Amniotic stem cell (primary cell): ENCODE data around the gene HSPA9.
"Not testable (repeated sequence)": the region's sequence is repeated elsewhere in the genome, so short reads cannot be mapped to it uniquely, and the experiment has no call there.

Experiments used
- DNase-seq: peaks from one replicate; lab custom pipeline; 2025; lab: John Stamatoyannopoulos, UW

Gene HSPA9

DNA sequence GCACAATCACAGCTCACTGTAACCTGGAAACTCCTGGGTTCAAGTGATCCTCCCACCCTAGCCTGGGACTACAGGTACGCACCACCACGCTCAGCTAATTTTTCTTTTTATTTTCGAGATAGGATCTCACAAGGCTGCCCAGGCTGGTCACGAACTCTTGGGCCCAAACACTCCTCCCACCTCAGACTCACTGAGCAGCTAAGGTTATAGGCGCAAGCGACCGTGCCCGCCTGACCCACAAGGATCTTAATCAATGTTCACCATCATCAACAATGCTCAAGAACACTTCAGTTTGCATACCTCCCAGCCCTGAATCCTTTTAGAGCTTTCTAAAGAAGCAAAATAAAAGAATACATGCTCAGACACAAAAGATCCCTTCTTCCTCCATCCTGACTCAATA lies 45.4 kb downstream of the HSPA9 start:
- DNase-seq = no peak

DNA sequence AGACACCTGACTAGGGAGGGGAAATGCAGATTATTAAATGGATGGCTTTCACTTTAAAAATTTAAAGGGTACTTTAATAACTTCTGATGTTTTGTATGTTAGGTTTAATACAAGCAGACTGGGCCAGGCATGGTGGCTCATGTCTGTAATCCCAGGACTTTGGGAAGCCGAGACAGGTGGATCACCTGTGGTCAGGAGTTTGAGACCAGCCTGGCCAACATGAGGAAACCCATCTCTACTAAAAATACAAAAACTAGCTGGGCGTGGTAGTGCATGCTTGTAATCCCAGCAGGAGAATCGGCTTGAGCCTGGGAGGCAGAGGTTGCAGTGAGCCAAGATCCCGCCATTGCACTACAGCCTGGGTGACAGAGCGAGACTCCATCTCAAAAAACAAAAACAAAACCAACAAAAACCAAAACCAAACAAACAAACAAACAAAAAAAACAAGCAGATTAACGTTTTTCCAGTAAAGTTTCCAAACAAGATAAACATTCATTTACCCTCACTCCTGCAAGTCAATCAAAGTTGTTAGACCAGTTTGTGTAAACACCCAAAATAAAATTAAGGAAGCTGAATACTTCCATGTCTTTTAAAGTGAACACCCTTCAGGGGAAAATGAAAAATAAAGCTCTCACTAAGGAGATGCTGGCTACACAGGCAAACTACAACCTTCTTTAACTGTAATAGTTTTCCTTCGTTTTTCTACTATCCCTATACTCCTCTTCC lies 46.3 kb downstream of the HSPA9 start:
- no peak for DNase-seq

DNA sequence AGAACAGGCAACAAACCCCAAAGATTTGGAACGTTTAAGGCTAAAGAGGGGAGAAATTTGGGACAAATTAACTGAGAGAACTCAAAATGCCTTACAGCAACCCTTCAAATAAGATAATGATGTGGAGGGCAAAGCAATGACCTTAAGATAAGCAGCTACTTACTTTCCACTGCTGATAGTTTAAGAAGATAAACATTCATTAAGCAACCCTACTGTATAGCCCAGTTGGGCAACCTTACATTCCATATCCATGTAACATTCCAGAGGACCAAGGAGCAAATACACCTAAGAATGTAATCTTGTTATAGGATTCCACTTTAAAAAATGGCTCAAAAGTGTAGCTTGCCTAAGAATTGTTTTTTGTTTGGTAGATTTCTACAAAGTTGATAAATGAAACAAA lies 47.0 kb downstream of the HSPA9 start:
- no peak for DNase-seq

DNA sequence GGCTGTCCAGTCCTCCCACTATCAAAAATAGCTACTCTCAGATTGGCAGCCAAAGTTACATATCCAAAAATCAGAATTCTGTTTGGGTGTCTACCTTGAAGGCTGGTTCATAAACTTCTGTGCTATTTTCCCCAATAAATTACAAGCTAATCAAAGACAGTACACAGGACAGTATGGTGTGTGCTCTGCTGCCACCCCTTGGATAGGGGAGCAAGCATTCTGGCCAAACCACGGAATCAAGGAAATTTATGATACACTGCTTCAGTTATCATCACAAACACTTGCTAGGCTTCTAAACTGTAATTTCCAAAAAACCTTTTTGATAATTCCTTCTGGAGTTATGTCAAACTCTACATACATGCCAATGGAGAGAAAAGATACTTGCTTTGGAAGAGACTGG lies 48.0 kb downstream of the HSPA9 start:
- no peak for DNase-seq

DNA sequence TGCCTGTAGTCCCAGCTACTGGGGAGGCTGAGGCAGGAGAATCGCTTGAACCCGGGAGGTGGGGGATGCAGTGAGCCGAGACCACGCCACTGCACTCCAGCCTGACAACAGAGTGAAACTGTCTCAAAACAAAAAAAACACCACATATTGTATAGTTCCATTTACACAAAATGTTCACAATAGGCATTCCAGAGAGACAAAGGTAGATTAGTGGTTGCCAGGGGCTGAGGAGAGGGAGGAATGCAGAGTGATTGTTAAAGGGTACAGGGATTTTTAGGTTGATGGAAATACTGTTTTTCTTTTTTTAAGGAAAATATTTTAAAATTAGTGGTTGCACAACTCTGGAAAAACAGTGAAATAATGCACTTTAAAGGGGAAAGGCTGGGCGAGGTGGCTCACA lies 51.8 kb downstream of the HSPA9 start:
- no peak for DNase-seq

DNA sequence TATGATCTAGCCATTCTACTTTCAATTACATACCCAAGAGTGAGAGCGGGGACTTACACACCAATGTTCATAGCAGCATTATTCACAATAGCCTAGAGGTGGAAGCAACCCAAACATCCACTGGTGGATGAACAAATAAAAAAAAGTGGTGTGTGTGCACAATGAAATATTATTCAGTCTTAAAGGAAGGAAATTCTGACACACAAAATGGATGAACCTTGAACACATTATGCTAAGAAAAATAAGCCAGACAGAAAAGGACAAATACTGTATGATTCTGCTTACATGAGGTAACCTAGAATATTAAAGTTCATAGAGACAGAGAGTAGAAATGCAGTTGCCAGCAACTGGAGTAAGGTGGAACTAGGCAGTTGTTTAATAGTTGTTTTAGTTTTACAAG lies 54.2 kb downstream of the HSPA9 start:
- DNase-seq = no peak

DNA sequence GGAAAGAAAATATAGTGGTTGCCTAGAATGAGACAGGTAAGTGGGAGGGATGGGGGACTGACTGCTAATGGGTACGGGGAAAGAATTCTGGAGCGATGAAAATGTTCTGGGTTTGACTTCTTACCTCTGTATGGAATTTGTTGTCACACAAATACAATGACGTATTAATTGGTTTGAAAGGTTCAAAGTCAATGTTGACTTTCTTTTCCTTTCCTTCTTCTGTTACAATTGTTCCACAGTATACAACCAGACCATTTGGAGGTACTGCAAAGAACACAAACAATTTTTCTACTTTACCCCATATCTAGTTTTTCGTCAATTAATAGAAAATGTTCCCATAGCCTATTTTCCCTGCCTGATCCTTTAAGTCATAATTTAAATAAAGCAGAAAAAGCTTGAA lies 57.8 kb downstream of the HSPA9 start:
- no peak for DNase-seq

DNA sequence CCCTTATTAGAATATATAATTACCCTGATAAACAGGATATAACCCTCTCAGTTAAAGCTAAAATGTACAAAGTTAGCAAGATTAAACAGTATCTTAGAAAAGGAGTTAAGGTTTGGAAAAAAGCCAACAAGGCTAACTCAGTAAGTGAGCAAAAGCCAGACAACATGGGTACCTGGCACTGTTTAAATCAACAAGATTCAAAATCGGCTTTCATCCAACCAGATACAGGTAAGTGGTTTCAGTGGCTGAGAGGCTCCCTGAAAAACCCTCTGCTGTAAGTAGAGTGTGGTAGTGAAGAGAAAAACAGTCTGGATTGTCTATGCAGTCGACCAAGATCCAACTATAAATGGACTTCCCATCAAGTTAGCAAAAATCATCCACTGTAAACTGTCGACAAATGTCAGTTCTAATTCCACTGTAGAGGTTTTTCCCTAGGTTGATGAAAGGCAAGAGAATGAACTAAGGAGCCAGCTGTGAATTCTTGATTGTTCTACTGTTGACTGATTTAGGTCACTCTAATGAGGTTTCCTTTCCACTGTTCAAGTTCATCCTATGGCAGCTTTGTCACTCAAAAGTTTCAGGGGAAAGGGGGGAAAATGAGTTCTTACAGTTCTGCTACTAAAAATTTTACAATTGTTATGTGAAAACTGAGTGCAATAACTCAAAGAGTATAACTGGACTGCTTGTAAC lies 59.5 kb downstream of the HSPA9 start:
- no peak for DNase-seq

DNA sequence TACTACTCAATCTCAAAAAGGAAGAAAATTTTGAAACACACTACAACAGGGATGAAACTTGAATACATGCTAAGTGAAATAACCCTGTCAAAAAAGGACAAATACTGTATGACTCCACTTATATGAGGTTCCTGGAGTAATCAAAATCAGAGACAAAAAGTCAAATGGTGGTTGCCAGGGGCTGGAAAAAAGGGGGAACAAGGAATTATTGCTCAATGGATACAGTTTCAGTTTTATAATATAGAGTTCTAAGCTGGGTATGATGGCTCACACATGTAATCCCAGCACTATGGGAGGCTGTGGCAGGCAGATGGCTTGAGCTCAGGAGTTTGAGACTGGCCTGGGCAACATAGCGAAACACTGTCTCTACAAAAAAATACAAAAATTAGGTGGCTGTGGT lies 61.2 kb downstream of the HSPA9 start:
- DNase-seq = no peak

DNA sequence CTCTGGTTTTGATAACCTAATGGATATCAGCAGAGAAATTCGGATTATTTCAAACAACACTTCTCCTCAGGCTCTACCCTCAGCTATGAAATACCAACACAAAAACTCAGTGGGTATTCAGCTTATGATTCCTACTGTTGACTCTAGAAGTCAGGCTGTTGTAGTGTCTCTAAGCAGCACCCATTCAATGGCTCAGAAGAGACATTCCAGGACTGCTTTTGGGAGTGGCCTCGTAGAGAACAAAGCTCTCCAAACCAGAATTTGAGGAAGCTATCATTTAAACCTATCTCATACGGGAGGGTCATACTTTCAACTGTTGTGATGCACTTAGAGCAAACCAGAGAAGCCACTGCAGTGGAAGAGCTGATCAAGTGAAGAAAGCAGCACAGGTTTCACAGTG lies 66.2 kb downstream of the HSPA9 start:
- no peak for DNase-seq

DNA sequence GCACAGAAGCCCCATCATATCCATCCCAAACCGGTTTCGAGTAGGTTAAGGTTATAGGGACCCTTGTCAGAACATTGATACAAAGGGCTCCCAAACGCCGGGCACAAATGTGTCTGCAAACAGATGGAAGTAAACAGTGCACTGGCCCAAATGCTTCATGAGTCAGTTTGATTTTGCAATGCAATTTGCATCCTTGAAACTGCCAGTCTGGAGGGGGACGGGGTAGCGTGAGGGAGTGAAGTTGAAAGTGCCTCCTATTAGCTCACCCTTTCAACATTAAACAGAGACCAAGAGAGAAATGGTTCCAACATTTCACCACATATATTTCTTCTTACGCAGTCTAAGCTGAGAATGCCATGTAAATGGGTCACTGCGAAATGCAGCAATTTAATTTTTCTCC lies 67.7 kb downstream of the HSPA9 start:
- not testable (repeated sequence) for DNase-seq

DNA sequence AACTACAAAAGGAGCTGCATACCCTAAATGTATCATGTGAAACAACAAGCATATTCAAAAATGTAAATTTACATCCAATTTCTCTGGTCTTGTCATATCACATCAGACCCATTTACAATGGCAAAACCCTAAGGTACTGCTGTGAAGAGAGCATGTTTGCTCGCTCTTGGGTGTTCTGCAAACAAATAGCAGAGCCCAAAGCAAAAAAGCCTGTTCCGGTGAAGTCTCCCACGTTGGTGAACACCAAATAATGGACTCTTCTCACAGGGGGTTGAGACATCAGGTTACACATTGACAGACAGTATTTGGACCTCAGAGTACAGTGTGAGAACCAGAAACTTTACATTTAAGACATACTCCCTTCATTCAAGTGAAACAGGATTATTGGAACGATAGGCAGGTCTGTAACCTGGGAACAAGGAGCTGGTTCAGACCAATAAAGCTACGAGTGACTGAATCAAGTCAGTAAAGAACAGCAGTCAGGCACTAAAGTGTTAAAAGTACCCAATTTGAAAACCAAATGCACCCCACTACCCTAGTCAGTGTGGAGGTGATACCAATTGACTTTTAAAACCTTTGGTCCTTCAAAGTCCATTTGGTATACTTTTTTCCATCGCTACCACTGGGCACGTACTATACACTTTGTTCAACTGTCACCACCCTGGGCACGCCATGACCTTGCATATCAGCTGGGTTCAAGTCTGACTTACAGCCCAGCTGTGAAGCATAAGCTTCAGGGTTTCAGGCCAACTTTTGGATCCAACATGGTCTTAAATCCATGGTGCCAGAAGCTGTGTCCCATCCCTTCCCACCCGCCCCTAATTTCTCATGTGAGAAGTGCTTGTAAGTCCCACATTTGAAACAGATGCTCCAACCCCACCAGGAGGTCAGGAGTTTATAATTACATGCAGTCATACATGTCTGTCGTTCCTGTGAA lies 68.6 kb downstream of the HSPA9 start:
- DNase-seq = no peak

DNA sequence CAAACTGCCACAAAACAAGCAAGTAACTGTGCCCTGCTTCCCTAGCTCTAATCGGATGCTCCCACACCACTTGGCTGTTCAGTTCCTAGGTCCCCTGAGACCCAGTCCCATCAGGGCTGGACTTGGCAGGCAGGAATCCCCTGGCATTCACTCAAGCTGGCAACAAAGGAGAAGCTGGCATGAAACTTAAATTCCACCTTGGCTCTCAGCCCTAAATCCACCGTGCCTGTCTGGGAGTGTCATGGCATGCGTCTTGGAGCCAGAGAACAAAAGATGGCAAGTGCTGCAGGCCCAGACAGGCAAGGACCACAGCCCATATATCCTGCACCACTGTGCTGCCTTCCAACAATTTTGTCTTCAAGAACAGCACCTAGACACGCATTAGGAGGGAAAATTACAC lies 70.4 kb downstream of the HSPA9 start:
- no peak for DNase-seq
